Right atrium auricular region (tissue), 2 donors: ENCODE data around the gene URM1. TPM values are rescaled to one million over a fixed set of nuclear protein-coding genes. Genes with fewer than 3 reads are reported as not detected.
A peak's percentile ranks its signal among the peaks of the same experiment; 100 is the strongest.
"Not testable (repeated sequence)": the region's sequence is repeated elsewhere in the genome, so short reads cannot be mapped to it uniquely, and the experiment has no call there.

Source experiments
- DNase-seq: peaks from one replicate; pipeline ENCODE4 v3.0.0-alpha.2; 2019; ENCODE audit warnings: low spot score
- H3K27ac ChIP-seq, 2 donors: fragments of 200-600 bp; sonication (generic); 1 replicate in 1 of 2; 2 replicates in 1 of 2; pipeline ENCODE4 v1.5.1; 2016 to 2019
- H3K27me3 ChIP-seq, 2 donors: fragments of 200-600 bp; sonication (generic); one replicate each; pipeline versions ENCODE4 v1.5.1 to v1.6.0; 2017 to 2019
- H3K36me3 ChIP-seq: fragments of 200-600 bp; sonication (generic); one replicate; pipeline ENCODE4 v1.5.1; 2016
- H3K4me1 ChIP-seq, 2 donors: fragments of 200-600 bp; sonication (generic); one replicate each; pipeline versions ENCODE4 v1.5.1 to v1.6.0; 2017 to 2019
- H3K4me3 ChIP-seq, 2 donors: fragments of 200-600 bp; sonication (generic); 1 replicate in 1 of 2; 2 replicates in 1 of 2; pipeline ENCODE4 v1.5.1; 2017 to 2019; ENCODE audit warnings: mild to moderate bottlenecking in 1 of 2, moderate library complexity in 1 of 2
- H3K9me3 ChIP-seq, 2 donors: fragments of 200-600 bp; sonication (generic); one replicate each; pipeline ENCODE4 v1.5.1; 2019
- total RNA-seq, 2 donors: library from RNA; depleted of rRNA; stranded (reverse); fragments of >200 nt; gene quantifications; one replicate each; pipeline ENCODE4 v1.1.0, GENCODE V29; 2016
- TF ChIP-seq, protein P1 (sequence below), 2 donors: fragments of 200-600 bp; sonication (generic); IDR thresholded peaks; one replicate each; pipeline ENCODE4 v1.5.1; 2019; ENCODE audit warnings: antibody characterized with exemption in 2 of 2

The URM1 gene
- total RNA-seq, 2 donors from 2014 or later, result 34.0 to 37.3 TPM

DNA sequence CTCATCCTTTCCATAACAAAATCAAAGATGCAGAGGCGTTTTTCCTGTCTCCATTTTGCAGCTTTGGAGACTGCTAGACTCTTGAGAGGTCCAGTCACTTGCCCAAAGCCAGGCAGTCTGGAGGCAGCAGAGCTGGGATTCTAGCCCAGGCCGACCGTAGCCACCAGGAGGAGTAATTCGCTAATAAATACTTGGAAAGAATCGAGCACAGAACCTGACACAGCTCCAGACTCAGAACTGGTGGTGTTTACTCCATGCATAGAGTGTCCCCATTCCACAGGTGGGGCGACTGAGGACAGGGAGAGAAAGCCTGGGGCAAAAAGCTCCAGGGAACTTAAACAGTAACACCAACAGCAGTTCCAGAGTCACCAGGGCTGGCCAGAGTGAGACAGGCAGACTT lies 38.8 kb downstream of the URM1 start:
- TF ChIP-seq, protein P1, sequence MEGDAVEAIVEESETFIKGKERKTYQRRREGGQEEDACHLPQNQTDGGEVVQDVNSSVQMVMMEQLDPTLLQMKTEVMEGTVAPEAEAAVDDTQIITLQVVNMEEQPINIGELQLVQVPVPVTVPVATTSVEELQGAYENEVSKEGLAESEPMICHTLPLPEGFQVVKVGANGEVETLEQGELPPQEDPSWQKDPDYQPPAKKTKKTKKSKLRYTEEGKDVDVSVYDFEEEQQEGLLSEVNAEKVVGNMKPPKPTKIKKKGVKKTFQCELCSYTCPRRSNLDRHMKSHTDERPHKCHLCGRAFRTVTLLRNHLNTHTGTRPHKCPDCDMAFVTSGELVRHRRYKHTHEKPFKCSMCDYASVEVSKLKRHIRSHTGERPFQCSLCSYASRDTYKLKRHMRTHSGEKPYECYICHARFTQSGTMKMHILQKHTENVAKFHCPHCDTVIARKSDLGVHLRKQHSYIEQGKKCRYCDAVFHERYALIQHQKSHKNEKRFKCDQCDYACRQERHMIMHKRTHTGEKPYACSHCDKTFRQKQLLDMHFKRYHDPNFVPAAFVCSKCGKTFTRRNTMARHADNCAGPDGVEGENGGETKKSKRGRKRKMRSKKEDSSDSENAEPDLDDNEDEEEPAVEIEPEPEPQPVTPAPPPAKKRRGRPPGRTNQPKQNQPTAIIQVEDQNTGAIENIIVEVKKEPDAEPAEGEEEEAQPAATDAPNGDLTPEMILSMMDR (IDR thresholded peaks at IDR 0.05), result no peak
- H3K27me3 ChIP-seq, result no peaks in the 10 kb centered on the region
- DNase-seq, result no peak

DNA sequence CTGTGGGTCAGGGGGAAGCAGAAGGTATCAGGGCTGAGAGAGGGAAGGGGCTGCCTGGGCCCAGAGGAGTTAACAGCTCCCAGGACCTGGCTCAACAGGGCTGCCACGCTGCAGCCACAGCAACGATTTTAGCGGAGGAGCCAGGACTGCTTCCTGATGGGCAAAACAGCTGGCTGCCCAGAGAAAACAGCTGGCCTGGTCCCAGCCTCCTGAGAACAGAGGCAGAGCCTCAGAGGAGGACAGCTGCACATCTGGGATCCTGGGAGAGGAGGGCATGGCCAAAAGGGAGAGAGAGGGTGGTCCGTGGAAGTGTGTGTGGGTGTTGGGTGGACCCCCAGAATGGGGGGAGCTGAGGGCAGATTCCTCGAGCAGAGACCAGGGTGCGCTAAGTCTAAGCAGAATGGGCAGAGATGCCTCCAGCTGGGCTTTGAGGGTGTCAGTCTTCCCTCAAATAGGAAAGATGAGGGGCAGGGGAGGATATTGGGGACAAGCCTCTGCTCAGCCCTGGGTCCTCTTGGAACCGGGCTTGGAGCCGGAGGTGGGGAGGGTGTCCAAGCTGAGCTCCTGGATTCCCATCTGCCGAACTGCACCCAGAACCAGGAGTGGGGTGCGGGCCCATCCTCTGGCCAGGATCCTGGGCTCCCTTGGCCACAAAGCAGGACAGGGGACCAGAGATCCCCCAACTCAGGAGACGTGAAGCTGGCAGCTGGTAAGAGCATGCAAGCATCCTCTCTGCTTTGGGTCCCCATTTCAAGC lies 40.4 kb downstream of the URM1 start:
- DNase-seq, result no peak
- H3K27me3 ChIP-seq, result no peaks in the 10 kb centered on the region

More for the DNA sequence above, 38.8 kb downstream of the URM1 start:
- Histone ChIP-seq H3K9me3 (no peaks in the 10 kb centered on the region), H3K36me3 (no peaks in the 10 kb centered on the region), H3K4me3 (no peak overlapping the region), H3K4me1 (no peaks in the 10 kb centered on the region), H3K27ac (no peak overlapping the region)

DNA sequence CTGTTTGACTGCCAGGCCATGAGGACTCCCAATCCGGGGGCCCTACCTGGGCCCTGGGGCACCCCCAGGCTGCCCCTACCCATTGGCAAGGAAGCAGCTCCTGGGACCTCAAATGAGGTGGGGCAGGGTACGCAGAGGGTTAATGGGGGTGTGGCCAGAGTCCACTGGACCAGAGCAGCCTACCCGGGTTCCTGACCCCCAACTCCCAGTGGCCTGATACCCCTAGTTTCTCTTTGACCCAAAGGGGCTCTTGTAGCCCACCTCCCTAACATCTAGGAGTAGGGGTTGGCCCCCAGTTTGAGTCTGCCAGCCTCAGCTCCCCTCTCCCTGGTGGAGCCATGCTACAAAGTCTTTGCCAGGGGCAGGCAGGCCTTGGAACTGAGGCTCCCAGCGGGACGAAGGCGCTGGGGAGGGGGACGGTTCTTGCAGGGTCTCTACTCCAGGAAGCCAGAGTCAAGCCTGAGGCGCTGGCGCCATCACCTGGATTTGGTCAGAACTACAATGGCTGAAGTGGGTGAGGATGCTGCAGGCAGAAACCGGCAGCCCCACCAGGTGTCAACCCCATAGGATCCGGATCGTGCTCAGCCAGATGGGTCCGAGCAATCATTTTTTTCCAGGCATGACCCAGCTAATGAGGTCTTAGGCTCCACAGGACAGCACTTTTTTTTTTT lies 41.1 kb downstream of the URM1 start:
- Histone ChIP-seq H3K4me3 (no peak overlapping the region), H3K36me3 (no peaks in the 10 kb centered on the region), H3K27ac (no peak overlapping the region), H3K27me3 (no peaks in the 10 kb centered on the region), H3K4me1 (no peaks in the 10 kb centered on the region), H3K9me3 (no peaks in the 10 kb centered on the region)
- no peak for DNase-seq
- TF ChIP-seq, protein P1 (IDR thresholded peaks at IDR 0.05), result peak in 1 of 2 donors; percentile 66

More for the DNA sequence above, 40.4 kb downstream of the URM1 start:
- TF ChIP-seq, protein P1 (IDR thresholded peaks at IDR 0.05), result no peak
- H3K9me3 ChIP-seq, result no peaks in the 10 kb centered on the region
- H3K4me3 ChIP-seq, result no peak overlapping the region
- no peaks in the 10 kb centered on the region for H3K4me1 ChIP-seq
- no peaks in the 10 kb centered on the region for H3K36me3 ChIP-seq
- H3K27ac ChIP-seq, result no peak overlapping the region

DNA sequence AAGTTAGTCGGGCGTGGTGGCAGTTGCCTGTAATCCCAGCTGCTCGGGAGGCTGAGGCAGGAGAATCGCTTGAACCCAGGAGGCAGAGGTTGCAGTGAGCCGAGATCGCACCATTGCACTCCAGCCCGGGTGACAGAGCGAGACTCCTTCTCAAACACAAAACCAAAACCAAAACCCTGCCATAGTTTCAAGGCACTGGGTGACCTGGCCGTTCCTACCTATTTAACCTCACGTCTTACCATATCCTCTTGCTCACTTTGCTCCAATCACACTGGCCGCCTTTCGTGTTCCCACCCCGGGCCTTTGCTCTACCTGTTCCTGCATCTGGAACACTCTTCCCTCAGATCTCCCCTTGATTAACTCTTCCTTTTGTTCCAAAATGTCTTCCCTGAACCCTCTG lies 42.6 kb downstream of the URM1 start:
- not testable (repeated sequence) for H3K4me1 ChIP-seq, H3K4me3 ChIP-seq, H3K9me3 ChIP-seq, H3K36me3 ChIP-seq, H3K27ac ChIP-seq, H3K27me3 ChIP-seq, DNase-seq

DNA sequence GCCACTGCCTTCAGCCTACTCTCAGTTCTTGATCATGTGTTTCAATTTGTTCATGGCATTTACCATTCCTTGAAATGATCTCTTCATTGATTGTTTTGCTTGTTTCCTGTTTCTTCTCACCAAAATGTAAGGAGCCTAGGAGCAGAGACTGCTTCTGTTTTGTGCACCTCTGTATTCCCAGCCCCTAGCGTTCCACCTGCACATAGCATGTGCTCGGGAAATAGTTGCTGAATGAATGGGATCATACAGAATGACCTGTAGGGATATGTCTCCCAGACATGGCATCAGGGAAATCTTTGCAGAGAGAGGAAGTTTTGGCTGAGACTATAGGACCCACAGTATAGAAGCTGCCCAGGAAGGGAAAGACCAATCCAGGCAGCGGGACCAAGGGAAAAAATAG lies 43.3 kb downstream of the URM1 start:
- H3K27me3 ChIP-seq, result no peaks in the 10 kb centered on the region

DNA sequence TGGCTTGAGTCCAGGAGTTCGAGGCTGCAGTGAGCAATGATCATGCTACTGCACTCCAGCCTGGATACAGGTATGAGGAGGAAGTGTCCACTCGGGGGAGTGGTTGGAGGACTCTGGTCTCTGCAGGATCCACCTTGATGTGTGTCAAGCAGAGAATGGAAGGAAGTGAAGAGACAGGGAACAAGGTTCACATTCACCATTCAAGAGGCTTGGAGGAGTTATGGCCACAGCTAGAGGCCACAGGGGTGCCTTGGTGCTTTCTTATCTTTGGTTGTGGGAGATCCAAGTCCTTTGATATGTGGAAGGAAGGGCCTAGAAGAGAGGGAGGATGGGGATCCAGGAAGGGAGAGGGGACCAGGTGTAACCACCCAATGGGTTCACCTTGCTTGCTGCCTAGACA lies 44.1 kb downstream of the URM1 start:
- no peak overlapping the region for H3K4me3 ChIP-seq
- no peak for DNase-seq
- H3K9me3 ChIP-seq, result no peaks in the 10 kb centered on the region
- H3K4me1 ChIP-seq, result peaks cover 5 to 13% of the 10 kb centered on the region in 2 donors
- no peak overlapping the region for H3K27ac ChIP-seq
- TF ChIP-seq, protein P1 (IDR thresholded peaks at IDR 0.05), result no peak
- H3K27me3 ChIP-seq, result no peaks in the 10 kb centered on the region
- no peaks in the 10 kb centered on the region for H3K36me3 ChIP-seq

More for the DNA sequence above, 43.3 kb downstream of the URM1 start:
- TF ChIP-seq, protein P1 (IDR thresholded peaks at IDR 0.05), result no peak
- Histone ChIP-seq H3K36me3 (no peaks in the 10 kb centered on the region), H3K4me3 (no peak overlapping the region), H3K27ac (no peak overlapping the region), H3K9me3 (no peaks in the 10 kb centered on the region), H3K4me1 (peaks cover 3 to 7% of the 10 kb centered on the region in 2 donors)
- DNase-seq, result no peak
